RPMI7951 (cell line): ENCODE results near the gene TMED10. TPM values are rescaled to one million over a fixed set of nuclear protein-coding genes. Genes with fewer than 3 reads are reported as not detected.
"Not testable (repeated sequence)": the region's sequence is repeated elsewhere in the genome, so short reads cannot be mapped to it uniquely, and the experiment has no call there.

Experiments
- DNase-seq: peaks from one replicate; pipeline ENCODE4 v3.0.0-alpha.2; 2012; ENCODE audit warnings: low read depth
- total RNA-seq: library from RNA; depleted of rRNA; stranded (reverse); fragments of >200 nt; shearing (Covaris generic); gene quantifications from 2 replicates; pipeline ENCODE4 v1.2.3, GENCODE V29; 2014

TMED10 gene
- total RNA-seq, 1 experiment from 2014 or later: 247 TPM

GRCh38 chr14:75127903-75128595 lies 48.4 kb downstream of the TMED10 start:
- DNase-seq: no peak

- not testable (repeated sequence) for DNase-seq
These were observed 49.0 kb downstream of the TMED10 start for GRCh38 chr14:75127474-75127820.

- peak; percentile 84 for DNase-seq
These were observed 49.5 kb downstream of the TMED10 start, which contains the start of gene NEK9 for GRCh38 chr14:75126679-75127473. Gene NEK9 (minus strand): TSS chr14:75127048. CDS start chr14:75126921, 127 bp downstream.

- no peak for DNase-seq
These were observed 50.3 kb downstream of the TMED10 start for GRCh38 chr14:75126121-75126544.

DNA sequence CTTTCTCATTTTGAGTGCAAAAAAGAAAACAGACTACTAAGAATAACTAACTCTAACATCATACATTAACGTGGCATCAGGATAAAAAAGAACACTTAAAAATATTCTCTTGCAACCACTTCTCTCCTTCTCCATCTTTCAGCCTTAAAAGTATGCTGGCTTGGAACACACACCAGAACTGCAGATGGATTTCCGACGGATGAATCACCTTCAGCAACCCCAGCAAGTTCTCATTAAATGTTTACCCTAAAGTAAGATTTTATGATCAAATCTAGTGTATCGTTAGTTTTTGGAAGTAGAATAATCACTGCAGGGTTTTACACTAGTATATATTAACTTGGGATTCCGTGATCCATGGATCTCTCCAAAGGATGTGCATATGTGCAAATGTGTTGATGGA lies 50.8 kb downstream of the TMED10 start:
- DNase-seq: peak; percentile 43

- DNase-seq: peak; percentile 75
These were observed 52.4 kb downstream of the TMED10 start for GRCh38 chr14:75123991-75124390.

- DNase-seq: no peak
These were observed 54.9 kb downstream of the TMED10 start for GRCh38 chr14:75121552-75121951.

GRCh38 chr14:75120541-75121291 lies 55.7 kb downstream of the TMED10 start:
- DNase-seq: no peak

GRCh38 chr14:75119056-75119455 lies 57.4 kb downstream of the TMED10 start:
- no peak for DNase-seq

- no peak for DNase-seq
These were observed 62.4 kb downstream of the TMED10 start for GRCh38 chr14:75113932-75114539.

DNA sequence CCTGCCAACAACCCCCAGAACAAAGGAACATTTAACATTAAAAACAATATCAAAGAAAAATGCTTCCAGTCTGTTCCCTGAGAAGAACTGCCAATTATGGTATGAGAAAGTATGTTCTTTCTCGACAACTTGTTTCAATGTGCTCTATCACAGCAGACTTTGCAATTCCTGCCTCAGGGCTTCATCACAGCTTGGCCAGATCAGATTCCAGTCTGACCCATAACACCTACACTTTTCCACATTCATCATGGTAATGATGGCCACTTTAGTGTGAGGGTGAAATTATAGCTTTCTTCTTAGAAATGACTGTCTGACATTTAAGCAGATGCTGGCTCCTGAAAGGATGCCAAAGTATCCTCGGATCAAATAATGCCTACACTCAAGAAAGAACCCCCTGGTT lies 66.5 kb downstream of the TMED10 start:
- no peak for DNase-seq

DNA sequence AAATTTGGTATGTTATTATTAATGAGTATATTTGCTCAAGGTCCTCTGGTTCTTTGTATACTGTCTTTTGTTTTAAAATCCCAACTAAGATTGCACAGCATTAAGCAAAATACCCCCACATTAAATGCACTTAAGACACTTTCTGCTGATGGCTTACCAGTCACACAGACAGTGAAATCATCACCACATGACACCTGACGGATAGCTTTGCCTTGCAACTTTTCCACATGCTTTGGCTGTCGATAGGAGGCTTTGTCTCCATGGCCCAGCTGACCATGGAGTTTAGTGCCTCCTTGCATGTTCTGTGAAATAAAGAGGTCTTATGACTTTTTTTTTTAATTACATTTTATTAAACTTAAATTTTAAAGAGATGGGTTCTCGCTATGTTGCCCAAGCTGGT lies 69.2 kb downstream of the TMED10 start:
- no peak for DNase-seq

DNA sequence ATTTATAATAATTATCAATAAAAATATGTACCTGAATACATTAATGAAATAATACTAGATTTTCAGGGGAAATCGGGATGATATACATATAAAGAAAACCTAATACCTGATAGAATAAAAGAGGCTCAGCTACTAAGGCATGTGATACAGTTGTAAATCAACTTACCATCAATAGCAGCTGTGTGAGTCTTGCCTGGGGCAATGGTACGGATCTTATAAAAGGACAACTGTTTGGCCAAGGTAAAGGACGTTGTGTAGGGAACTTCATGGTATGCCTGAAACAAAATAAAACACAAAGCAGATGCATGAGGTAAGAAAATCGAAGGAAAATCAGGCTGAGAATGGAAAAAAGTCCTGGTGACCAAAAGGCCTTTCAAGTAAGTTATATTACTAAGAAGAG lies 74.9 kb downstream of the TMED10 start:
- DNase-seq: no peak

DNA sequence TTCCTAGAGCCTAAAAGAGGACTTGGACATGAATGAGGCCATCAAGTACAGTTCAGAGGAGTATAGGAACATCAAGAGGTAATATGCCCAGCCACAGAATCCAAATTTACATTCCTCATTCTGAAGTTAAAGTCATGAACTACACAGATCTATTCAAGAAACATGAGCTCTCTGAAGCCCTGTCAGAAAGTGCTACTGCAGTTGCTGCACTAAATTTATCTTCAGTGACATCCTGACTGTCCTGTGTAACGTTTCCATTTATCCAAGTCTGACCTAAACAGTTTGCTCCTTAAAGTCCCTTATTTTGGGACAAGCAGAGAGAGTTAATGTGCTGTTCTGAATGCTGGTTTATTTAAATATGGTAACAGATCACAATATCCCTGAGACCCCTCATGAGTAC lies 77.7 kb downstream of the TMED10 start:
- DNase-seq: no peak

DNA sequence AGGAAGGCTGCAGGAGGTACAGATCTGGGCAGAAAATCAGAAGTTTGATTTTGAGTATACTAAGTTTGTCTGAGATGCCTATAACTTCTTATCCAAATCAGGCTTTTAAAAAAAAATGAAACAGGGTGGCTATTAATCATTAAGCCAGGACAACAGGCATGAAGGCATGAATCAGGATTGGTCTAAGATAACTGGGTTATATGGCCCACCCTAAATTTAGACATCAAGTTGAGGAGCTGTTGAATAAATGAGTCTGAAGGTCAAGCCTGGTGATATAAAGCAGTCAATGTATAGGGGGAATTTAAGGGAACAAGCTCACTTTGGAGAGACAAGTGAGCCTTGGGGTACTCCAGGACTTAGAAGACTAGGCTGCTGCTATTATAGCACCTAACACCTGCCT lies 78.2 kb downstream of the TMED10 start:
- no peak for DNase-seq

DNA sequence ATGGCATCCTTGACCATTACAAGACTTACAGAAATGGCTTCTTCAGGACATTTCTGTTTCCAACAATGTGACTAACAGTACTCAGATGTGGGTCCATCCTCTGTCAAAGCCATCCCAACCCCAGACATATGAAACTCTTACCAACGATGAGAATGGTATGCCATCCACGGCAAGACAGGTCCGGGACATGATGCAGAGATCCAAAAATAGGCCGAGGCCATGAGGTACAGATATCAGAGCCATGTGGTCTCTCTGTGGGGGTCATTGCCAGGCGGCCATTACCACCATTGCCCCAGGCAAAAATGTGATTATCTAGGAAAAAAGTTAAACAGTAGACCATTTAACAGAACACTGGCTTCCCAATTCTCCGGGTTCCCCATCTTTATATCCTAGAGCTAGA lies 79.5 kb downstream of the TMED10 start:
- no peak for DNase-seq

- DNase-seq: no peak
These were observed 80.7 kb downstream of the TMED10 start for GRCh38 chr14:75095690-75096089.

DNA sequence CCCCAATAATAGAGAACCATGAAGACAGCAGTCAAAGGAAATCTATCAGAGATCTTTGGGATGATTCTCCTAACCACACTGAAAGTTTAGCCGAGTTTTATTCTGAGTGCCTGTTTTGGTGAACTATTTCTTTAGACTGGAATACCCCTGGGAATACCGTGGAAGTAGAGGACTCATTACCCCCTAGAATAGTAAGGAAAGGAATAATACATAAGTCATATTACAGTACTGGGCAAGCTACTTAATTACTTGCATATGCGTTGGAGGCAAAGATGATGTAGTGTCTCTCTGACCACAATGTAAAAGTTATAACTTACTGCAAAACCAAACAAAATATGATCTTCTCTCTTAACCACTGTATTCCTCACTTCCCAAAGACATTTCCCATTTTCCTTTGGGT lies 81.5 kb downstream of the TMED10 start:
- no peak for DNase-seq

DNA sequence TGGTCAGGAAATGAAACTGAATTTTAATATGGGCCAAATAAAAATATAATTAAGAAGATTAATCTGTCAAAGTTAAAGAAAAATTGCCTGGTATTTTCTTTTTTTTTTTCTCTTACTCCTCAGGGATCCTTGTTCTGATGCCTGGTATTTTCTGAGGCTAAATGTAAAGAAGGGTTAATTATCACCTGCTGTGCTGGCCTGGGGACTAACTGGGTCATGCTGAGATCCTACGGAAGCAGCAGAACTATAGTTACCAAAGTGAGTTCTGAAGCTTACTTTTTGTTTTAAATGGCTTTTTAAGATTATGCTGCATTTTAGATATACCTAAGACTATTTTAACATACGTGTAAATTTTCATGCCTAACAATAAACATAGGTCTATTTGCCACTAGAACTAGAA lies 83.7 kb downstream of the TMED10 start:
- DNase-seq: no peak

DNA sequence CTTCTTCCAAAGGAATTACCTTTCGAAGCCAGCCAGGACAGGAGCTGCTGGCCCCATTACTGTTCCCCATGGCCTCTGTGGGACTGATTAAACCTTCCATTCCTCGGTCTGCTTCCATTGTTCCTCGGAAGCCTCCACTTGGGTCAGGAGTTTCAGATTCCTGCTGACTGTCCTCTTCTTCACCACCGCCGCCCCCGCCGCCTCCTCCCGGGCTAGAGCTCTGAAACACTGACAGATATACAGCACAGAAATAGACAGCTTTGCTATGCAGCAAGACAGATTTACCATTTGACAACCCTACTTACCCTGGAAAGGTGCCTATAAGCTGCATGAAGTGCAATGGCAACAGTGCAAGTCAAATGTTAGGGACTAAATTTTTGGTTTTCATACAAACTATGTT lies 85.2 kb downstream of the TMED10 start:
- DNase-seq: no peak

GRCh38 chr14:75090353-75090752 lies 86.1 kb downstream of the TMED10 start:
- DNase-seq: no peak
